Osteoblast (primary cell): ENCODE results near the gene SIRPB2. TPM values are rescaled to one million over a fixed set of nuclear protein-coding genes. Genes with fewer than 3 reads are reported as not detected.
"Not testable (repeated sequence)": the region's sequence is repeated elsewhere in the genome, so short reads cannot be mapped to it uniquely, and the experiment has no call there.

ENCODE experiments used
- DNase-seq: peaks from one replicate; pipeline ENCODE4 v3.0.0; 2011; ENCODE audit warnings: low spot score, mixed read lengths; ENCODE audit not compliant: insufficient read length; ENCODE audit errors: missing footprints
- H2AFZ ChIP-seq: 2 replicates; pipeline ENCODE4 v1.6.0; 2011; ENCODE audit warnings: mild to moderate bottlenecking, low read length
- H3K27ac ChIP-seq: 2 replicates; pipeline ENCODE4 v1.5.1; 2011; ENCODE audit warnings: mild to moderate bottlenecking, low read depth, low read length, moderate library complexity
- H3K27me3 ChIP-seq: 2 replicates; pipeline ENCODE4 v1.6.0; 2012; ENCODE audit warnings: mild to moderate bottlenecking, control low read depth, inconsistent platforms, low read length, moderate library complexity; ENCODE audit not compliant: insufficient read depth
- H3K36me3 ChIP-seq: 2 replicates; pipeline ENCODE4 v1.5.1; 2011; ENCODE audit warnings: mild to moderate bottlenecking, low read length, control low read depth, moderate library complexity; ENCODE audit not compliant: insufficient read depth
- H3K4me1 ChIP-seq: 2 replicates; pipeline ENCODE4 v1.5.1; 2011; ENCODE audit warnings: mild to moderate bottlenecking, low read length, control low read depth, moderate library complexity; ENCODE audit not compliant: insufficient read depth
- H3K4me2 ChIP-seq: 2 replicates; pipeline ENCODE4 v1.6.0; 2011; ENCODE audit warnings: mild to moderate bottlenecking, low read length; ENCODE audit not compliant: insufficient read depth
- H3K4me3 ChIP-seq: fragments of 200-600 bp; sonication (generic); 3 replicates; pipeline ENCODE4 v1.5.1; 2012; ENCODE audit warnings: mild to moderate bottlenecking, low read length, inconsistent platforms; ENCODE audit not compliant: insufficient read depth
- H3K79me2 ChIP-seq: 2 replicates; pipeline ENCODE4 v1.6.0; 2012; ENCODE audit warnings: mild to moderate bottlenecking, low read length, control low read depth, inconsistent platforms; ENCODE audit not compliant: insufficient read depth
- H3K9me3 ChIP-seq: 2 replicates; pipeline ENCODE4 v1.5.1; 2011; ENCODE audit warnings: low read depth, low read length, control low read depth
- H4K20me1 ChIP-seq: 2 replicates; pipeline ENCODE4 v1.6.0; 2012; ENCODE audit warnings: mild to moderate bottlenecking, low read length, control low read depth; ENCODE audit not compliant: insufficient read depth
- CTCF ChIP-seq: IDR thresholded peaks from 2 replicates; pipeline ENCODE4 v1.5.1; 2011; ENCODE audit warnings: mild to moderate bottlenecking, low read depth, low read length, moderate library complexity; ENCODE audit errors: extremely low read depth
- total RNA-seq: library from RNA; depleted of rRNA; stranded (reverse); fragments of >200 nt; gene quantifications from 2 replicates; pipeline ENCODE4 v1.2.3, GENCODE V29; 2012

Gene SIRPB2
- total RNA-seq, 1 donor: under 0.01 TPM

- H4K20me1 ChIP-seq: no peaks in the 10 kb centered on the region
- H3K4me2 ChIP-seq: no peak overlapping the region
- H3K27ac ChIP-seq: no peak overlapping the region
- peaks cover 8% of the 10 kb centered on the region for H3K4me1 ChIP-seq
- H3K36me3 ChIP-seq: no peaks in the 10 kb centered on the region
- no peak overlapping the region for H2AFZ ChIP-seq
- H3K9me3 ChIP-seq: no peaks in the 10 kb centered on the region
- peak; percentile 100 for TF ChIP-seq CTCF
- DNase-seq: peak; percentile 82
- no peaks in the 10 kb centered on the region for H3K79me2 ChIP-seq
- H3K4me3 ChIP-seq: no peak overlapping the region
- H3K27me3 ChIP-seq: peaks cover 22% of the 10 kb centered on the region
Measured at GRCh38 chr20:1503564-1504227, 12.5 kb upstream of the SIRPB2 start.

GRCh38 chr20:1500496-1500895, 9.3 kb upstream of the SIRPB2 start:
- Histone ChIP-seq H2AFZ (no peak overlapping the region), H4K20me1 (no peaks in the 10 kb centered on the region), H3K79me2 (no peaks in the 10 kb centered on the region)

GRCh38 chr20:1499528-1500420, 8.6 kb upstream of the SIRPB2 start:
- Histone ChIP-seq H3K79me2 (no peaks in the 10 kb centered on the region), H3K27ac (no peak overlapping the region), H3K36me3 (no peaks in the 10 kb centered on the region), H4K20me1 (no peaks in the 10 kb centered on the region), H3K9me3 (no peaks in the 10 kb centered on the region), H3K4me1 (no peaks in the 10 kb centered on the region), H3K4me3 (no peak overlapping the region), H2AFZ (no peak overlapping the region), H3K27me3 (peaks cover 34% of the 10 kb centered on the region), H3K4me2 (no peak overlapping the region)
- TF ChIP-seq CTCF: no peak
- DNase-seq: no peak

More at GRCh38 chr20:1500496-1500895, 9.3 kb upstream of the SIRPB2 start:
- peaks cover 4% of the 10 kb centered on the region for H3K4me1 ChIP-seq
- H3K9me3 ChIP-seq: no peaks in the 10 kb centered on the region
- H3K36me3 ChIP-seq: no peaks in the 10 kb centered on the region
- TF ChIP-seq CTCF: no peak
- DNase-seq: no peak
- peaks cover 28% of the 10 kb centered on the region for H3K27me3 ChIP-seq
- H3K27ac ChIP-seq: no peak overlapping the region
- no peak overlapping the region for H3K4me2 ChIP-seq
- H3K4me3 ChIP-seq: no peak overlapping the region

- H4K20me1 ChIP-seq, H3K4me2 ChIP-seq, H2AFZ ChIP-seq, H3K36me3 ChIP-seq, H3K4me3 ChIP-seq, H3K27ac ChIP-seq, H3K9me3 ChIP-seq, H3K79me2 ChIP-seq, DNase-seq, H3K4me1 ChIP-seq: not testable (repeated sequence)
- peaks cover 55% of the 10 kb centered on the region for H3K27me3 ChIP-seq
Measured at GRCh38 chr20:1497371-1497770, 6.2 kb upstream of the SIRPB2 start.
